Common myeloid progenitor, CD34-positive (primary cell): ENCODE data around the gene STARD10.

ENCODE experiments used
- CTCF ChIA-PET: fragments of 350-600 bp; sonication (Branson Sonifier 250); formaldehyde crosslinking; loops from one replicate; lab custom pipeline; 2021; ENCODE audit warnings: antibody characterized with exemption; lab: Charles Lee
- POLR2A ChIA-PET: fragments of 350-600 bp; sonication (Branson Sonifier 250); formaldehyde crosslinking; loops from one replicate; lab custom pipeline; 2021; ENCODE audit warnings: antibody characterized with exemption; lab: Charles Lee
- DNase-seq, 3 donors: peaks; one replicate each; pipeline versions ENCODE4 v3.0.0 to v3.0.0-alpha.2; 2013
- H3K27ac ChIP-seq, 2 experiments: 1 replicate in 1 of 2; 2 replicates in 1 of 2; pipeline ENCODE4 v1.7.0; 2013; ENCODE audit warnings: inconsistent platforms in 2 of 2, low read length in 2 of 2, mild to moderate bottlenecking in 2 of 2, low read depth in 1 of 2, moderate library complexity in 1 of 2; ENCODE audit not compliant: severe bottlenecking in 2 of 2, insufficient read depth in 1 of 2, poor library complexity in 1 of 2
- H3K27me3 ChIP-seq, 5 experiments: replicated peaks in 2 of 5; 1 replicate in 3 of 5; 2 replicates in 2 of 5; pipeline versions ENCODE4 v1.6.1 to v1.7.0; 2013; ENCODE audit warnings: low read length in 4 of 5, mild to moderate bottlenecking in 2 of 5, moderate library complexity in 2 of 5, inconsistent platforms in 1 of 5; ENCODE audit not compliant: insufficient read depth in 5 of 5, control insufficient read depth in 4 of 5
- H3K36me3 ChIP-seq, 4 experiments: 1 replicate in 2 of 4; 2 replicates in 2 of 4; pipeline versions ENCODE4 v1.6.1 to v1.7.0; 2013; ENCODE audit warnings: low read length in 3 of 4, control low read depth in 1 of 4, mild to moderate bottlenecking in 1 of 4; ENCODE audit not compliant: control insufficient read depth in 4 of 4, insufficient read depth in 4 of 4
- H3K4me1 ChIP-seq, 4 experiments: 1 replicate in 3 of 4; 2 replicates in 1 of 4; pipeline versions ENCODE4 v1.6.1 to v1.7.1; 2013; ENCODE audit warnings: low read length in 3 of 4, mild to moderate bottlenecking in 3 of 4, control low read depth in 1 of 4, inconsistent platforms in 1 of 4, moderate library complexity in 1 of 4; ENCODE audit not compliant: control insufficient read depth in 4 of 4, insufficient read depth in 4 of 4; ENCODE audit errors: control extremely low read depth in 1 of 4
- H3K4me3 ChIP-seq, 7 experiments: 1 replicate in 4 of 7; 2 replicates in 3 of 7; pipeline versions ENCODE4 v1.5.1 to v1.7.0; 2013; ENCODE audit warnings: mild to moderate bottlenecking in 7 of 7, low read length in 6 of 7, moderate library complexity in 6 of 7, inconsistent platforms in 2 of 7, low read depth in 2 of 7, control low read depth in 1 of 7; ENCODE audit not compliant: insufficient read depth in 4 of 7, control insufficient read depth in 1 of 7; ENCODE audit errors: extremely low read depth in 1 of 7
- H3K9me3 ChIP-seq, 5 experiments: 1 replicate in 4 of 5; 2 replicates in 1 of 5; pipeline versions ENCODE4 v1.6.1 to v1.7.1; 2013; ENCODE audit warnings: low read length in 4 of 5, mild to moderate bottlenecking in 2 of 5, inconsistent platforms in 1 of 5, low read depth in 1 of 5, moderate library complexity in 1 of 5; ENCODE audit not compliant: control insufficient read depth in 4 of 5, insufficient read depth in 2 of 5; ENCODE audit errors: control extremely low read depth in 1 of 5
- WGBS: methylation state at CpG from one replicate; pipeline ENCODE4 v1.1.5; 2013; ENCODE audit not compliant: insufficient coverage; 5-methylcytosine and 5-hydroxymethylcytosine counted together

The STARD10 gene

GRCh38 chr11:72826191-72826941 lies 32.5 kb upstream of the STARD10 start:
- POLR2A ChIA-PET = no interaction called here
- CTCF ChIA-PET = interaction anchor here (1.2 to 6.5 kb wide), 3 partner anchors 9 to 351 kb away, joined by 3 to 44 read pairs (median 29); partner anchors contain the start of gene ATG16L2
- no peak overlapping the region for H3K4me3 ChIP-seq
- DNase-seq = no peak
- no peaks in the 10 kb centered on the region for H3K9me3 ChIP-seq
- peaks cover 13 to 93% (median 75%) of the 10 kb centered on the region in 4 experiments for H3K36me3 ChIP-seq
- no peaks in the 10 kb centered on the region for H3K27me3 ChIP-seq
- H3K27ac ChIP-seq = peak overlapping the region in 1 of 2 experiments; percentile 27
- H3K4me1 ChIP-seq = peaks cover 0 to 8% (median 3%) of the 10 kb centered on the region in 4 experiments
- 94% methylated on average over 15 of the region's 15 CpGs for WGBS

GRCh38 chr11:72825661-72826060 lies 31.8 kb upstream of the STARD10 start:
- Histone ChIP-seq H3K27ac (no peak overlapping the region), H3K4me3 (no peak overlapping the region), H3K9me3 (no peaks in the 10 kb centered on the region), H3K36me3 (peaks cover 13 to 96% (median 77%) of the 10 kb centered on the region in 4 experiments), H3K4me1 (peaks cover 0 to 15% (median 7%) of the 10 kb centered on the region in 4 experiments), H3K27me3 (no peaks in the 10 kb centered on the region)
- POLR2A ChIA-PET = no interaction called here
- no peak for DNase-seq
- CTCF ChIA-PET = interaction anchor here (0.5 kb wide), 1 partner anchor 32 kb away, joined by 5 read pairs; no protein-coding TSS in a partner anchor
- WGBS = 94% methylated on average over 4 of the region's 4 CpGs

- 92% methylated on average over 9 of the region's 15 CpGs for WGBS
- DNase-seq = no peak
- H3K9me3 ChIP-seq = no peaks in the 10 kb centered on the region
- peaks cover 13 to 96% (median 77%) of the 10 kb centered on the region in 4 experiments for H3K36me3 ChIP-seq
- H3K27me3 ChIP-seq = no peaks in the 10 kb centered on the region
- CTCF ChIA-PET = interaction anchor here (0.5 to 1.3 kb wide), 2 partner anchors 16 to 33 kb away, joined by 4 to 5 read pairs; no protein-coding TSS in a partner anchor
- no peak overlapping the region for H3K4me3 ChIP-seq
- POLR2A ChIA-PET = no interaction called here
- H3K4me1 ChIP-seq = peaks cover 0 to 18% (median 8%) of the 10 kb centered on the region in 4 experiments
- H3K27ac ChIP-seq = no peak overlapping the region
These were observed 31.1 kb upstream of the STARD10 start for GRCh38 chr11:72824811-72825505.

GRCh38 chr11:72824020-72824419 lies 30.2 kb upstream of the STARD10 start:
- Histone ChIP-seq H3K4me1 (peaks cover 0 to 18% (median 8%) of the 10 kb centered on the region in 4 experiments), H3K4me3 (no peak overlapping the region), H3K27ac (no peak overlapping the region), H3K27me3 (no peaks in the 10 kb centered on the region), H3K36me3 (peaks cover 13 to 94% (median 73%) of the 10 kb centered on the region in 4 experiments), H3K9me3 (no peaks in the 10 kb centered on the region)
- 98% methylated on average over 6 of the region's 7 CpGs for WGBS
- DNase-seq = no peak
- CTCF ChIA-PET = interaction anchor here (1.3 kb wide), 1 partner anchor 17 kb away, joined by 4 read pairs; no protein-coding TSS in a partner anchor
- POLR2A ChIA-PET = no interaction called here

GRCh38 chr11:72823105-72823804 lies 29.4 kb upstream of the STARD10 start:
- Histone ChIP-seq H3K36me3 (peaks cover 10 to 94% (median 73%) of the 10 kb centered on the region in 4 experiments), H3K4me1 (peaks cover 0 to 18% (median 8%) of the 10 kb centered on the region in 4 experiments), H3K27me3 (no peaks in the 10 kb centered on the region), H3K27ac (no peak overlapping the region), H3K9me3 (no peaks in the 10 kb centered on the region), H3K4me3 (no peak overlapping the region)
- CTCF ChIA-PET = interaction anchor here (1.0 to 2.6 kb wide), 5 partner anchors 8 to 100 kb away, joined by 3 to 14 read pairs (median 6); partner anchors contain the start of gene STARD10
- WGBS = 100% methylated on average over 4 of the region's 9 CpGs
- DNase-seq = no peak
- POLR2A ChIA-PET = no interaction called here

GRCh38 chr11:72821920-72822799 lies 28.3 kb upstream of the STARD10 start:
- peak overlapping the region in 2 of 7 experiments; percentile 42 to 46 for H3K4me3 ChIP-seq
- peaks cover 12 to 96% (median 79%) of the 10 kb centered on the region in 4 experiments for H3K36me3 ChIP-seq
- 70% methylated on average over 56 of the region's 82 CpGs for WGBS
- ChIA-PET POLR2A (no interaction called here), CTCF (interaction anchor here (1.0 to 2.6 kb wide), 6 partner anchors 9 to 99 kb away, joined by 3 to 14 read pairs (median 5); partner anchors contain the start of gene STARD10)
- no peaks in the 10 kb centered on the region for H3K9me3 ChIP-seq
- H3K27ac ChIP-seq = no peak overlapping the region
- peak; percentile 79 to 93 (median 83) for DNase-seq
- H3K27me3 ChIP-seq = no peaks in the 10 kb centered on the region
- H3K4me1 ChIP-seq = peaks cover 0 to 23% (median 11%) of the 10 kb centered on the region in 4 experiments
